Endothelial cell (in vitro differentiated cells): Measurements from ENCODE around the gene ATF4. TPM values are rescaled to one million over a fixed set of nuclear protein-coding genes. Genes with fewer than 3 reads are reported as not detected.

ENCODE experiments used
- DNase-seq: peaks from one replicate; pipeline ENCODE4 v3.0.0; 2021; ENCODE audit warnings: low spot score
- H3K27ac Mint-ChIP-seq: one replicate; pipeline ENCODE4 v1.8.0; 2021; ENCODE audit warnings: mixed read lengths, inconsistent platforms; ENCODE audit not compliant: unreplicated experiment
- H3K27me3 Mint-ChIP-seq: one replicate; pipeline ENCODE4 v1.8.0; 2021; ENCODE audit warnings: mild to moderate bottlenecking, moderate library complexity, mixed read lengths, inconsistent platforms; ENCODE audit not compliant: unreplicated experiment
- H3K36me3 Mint-ChIP-seq: one replicate; pipeline ENCODE4 v1.8.0; 2021; ENCODE audit warnings: mild to moderate bottlenecking, low read depth, mixed read lengths, inconsistent platforms; ENCODE audit not compliant: unreplicated experiment
- H3K4me1 Mint-ChIP-seq: one replicate; pipeline ENCODE4 v1.8.0; 2021; ENCODE audit warnings: mild to moderate bottlenecking, mixed read lengths, inconsistent platforms; ENCODE audit not compliant: unreplicated experiment
- H3K4me3 Mint-ChIP-seq: one replicate; pipeline ENCODE4 v1.8.0; 2021; ENCODE audit warnings: mild to moderate bottlenecking, mixed read lengths, inconsistent platforms; ENCODE audit not compliant: unreplicated experiment
- H3K9me3 Mint-ChIP-seq: one replicate; pipeline ENCODE4 v1.8.0; 2021; ENCODE audit warnings: mixed read lengths, inconsistent platforms; ENCODE audit not compliant: unreplicated experiment
- total RNA-seq: library from RNA; stranded (reverse); fragmentation: NEBNext Ultra II Directional; extraction: Animal tissue kit (Norgen Biotek cat#: 25700); gene quantifications from one replicate; pipeline ENCODE4 v1.2.1, GENCODE V29; 2021; ENCODE audit not compliant: unreplicated experiment
- TF ChIP-seq, protein P1 (sequence below): fragments of 200-600 bp; sonication (generic); IDR thresholded peaks from one replicate; pipeline ENCODE4 v1.5.0; 2021; ENCODE audit warnings: antibody characterized with exemption; ENCODE audit not compliant: unreplicated experiment

Gene ATF4
- total RNA-seq, 1 donor from 2014 or later: 312 TPM

DNA sequence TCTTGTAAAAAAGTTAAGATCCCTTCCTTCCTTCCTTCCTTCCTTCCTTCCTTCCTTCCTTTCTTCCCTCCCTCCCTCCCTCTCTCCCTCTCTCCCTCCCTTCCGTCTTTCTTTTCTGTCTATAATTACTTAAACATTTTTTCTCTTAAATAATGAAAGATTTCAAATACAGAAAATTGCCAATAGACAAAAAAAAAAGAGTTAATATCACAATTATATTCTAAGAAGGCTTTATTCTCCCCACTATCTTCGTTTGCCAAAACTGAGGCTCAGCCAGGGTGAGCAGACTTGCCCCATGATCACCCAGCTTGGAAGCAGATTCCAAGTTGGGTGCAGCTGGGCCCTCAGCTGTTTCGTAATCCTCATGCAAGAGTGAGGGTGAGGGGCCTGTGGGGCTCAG, 49.9 kb downstream of the ATF4 start:
- Mint-ChIP-seq H3K9me3 (no peaks in the 10 kb centered on the region), H3K4me1 (no peaks in the 10 kb centered on the region), H3K27me3 (peaks cover 10% of the 10 kb centered on the region), H3K27ac (no peak overlapping the region), H3K4me3 (no peak overlapping the region), H3K36me3 (peaks cover 6% of the 10 kb centered on the region)
- DNase-seq: no peak
- TF ChIP-seq, protein P1, sequence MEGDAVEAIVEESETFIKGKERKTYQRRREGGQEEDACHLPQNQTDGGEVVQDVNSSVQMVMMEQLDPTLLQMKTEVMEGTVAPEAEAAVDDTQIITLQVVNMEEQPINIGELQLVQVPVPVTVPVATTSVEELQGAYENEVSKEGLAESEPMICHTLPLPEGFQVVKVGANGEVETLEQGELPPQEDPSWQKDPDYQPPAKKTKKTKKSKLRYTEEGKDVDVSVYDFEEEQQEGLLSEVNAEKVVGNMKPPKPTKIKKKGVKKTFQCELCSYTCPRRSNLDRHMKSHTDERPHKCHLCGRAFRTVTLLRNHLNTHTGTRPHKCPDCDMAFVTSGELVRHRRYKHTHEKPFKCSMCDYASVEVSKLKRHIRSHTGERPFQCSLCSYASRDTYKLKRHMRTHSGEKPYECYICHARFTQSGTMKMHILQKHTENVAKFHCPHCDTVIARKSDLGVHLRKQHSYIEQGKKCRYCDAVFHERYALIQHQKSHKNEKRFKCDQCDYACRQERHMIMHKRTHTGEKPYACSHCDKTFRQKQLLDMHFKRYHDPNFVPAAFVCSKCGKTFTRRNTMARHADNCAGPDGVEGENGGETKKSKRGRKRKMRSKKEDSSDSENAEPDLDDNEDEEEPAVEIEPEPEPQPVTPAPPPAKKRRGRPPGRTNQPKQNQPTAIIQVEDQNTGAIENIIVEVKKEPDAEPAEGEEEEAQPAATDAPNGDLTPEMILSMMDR: no peak

DNA sequence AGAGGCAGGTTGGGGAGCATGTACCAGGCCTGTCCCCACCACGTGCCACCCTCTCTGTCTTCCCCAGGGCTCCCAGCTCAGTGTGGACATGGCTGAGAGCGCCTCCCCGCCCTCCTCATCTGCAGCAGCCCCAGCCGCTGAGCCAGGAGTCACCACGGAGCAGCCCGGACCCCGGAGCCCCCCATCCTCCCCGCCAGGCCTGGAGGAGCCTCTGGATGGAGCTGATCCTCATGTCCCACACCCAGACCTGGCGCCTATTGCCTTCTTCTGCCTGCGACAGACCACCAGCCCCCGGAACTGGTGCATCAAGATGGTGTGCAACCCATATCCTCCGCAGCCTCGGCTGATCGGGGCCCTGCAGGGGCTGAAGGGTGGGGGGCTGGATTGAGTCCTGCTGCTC, 50.3 kb downstream of the ATF4 start, which contains the start of gene CACNA1I:
TSS of gene CACNA1I (plus strand) at position 89 of the 400 bp plus-strand sequence. CDS start at position 89, 0 bp downstream.
- no peak for DNase-seq
- H3K27me3 Mint-ChIP-seq: peaks cover 9% of the 10 kb centered on the region
- H3K27ac Mint-ChIP-seq: no peak within 1 kb of the TSS
- H3K9me3 Mint-ChIP-seq: no peaks in the 10 kb centered on the region
- no peaks in the 10 kb centered on the region for H3K4me1 Mint-ChIP-seq
- TF ChIP-seq, protein P1: no peak
- peaks cover 2% of the 10 kb centered on the region for H3K36me3 Mint-ChIP-seq
- no peak within 1 kb of the TSS for H3K4me3 Mint-ChIP-seq

DNA sequence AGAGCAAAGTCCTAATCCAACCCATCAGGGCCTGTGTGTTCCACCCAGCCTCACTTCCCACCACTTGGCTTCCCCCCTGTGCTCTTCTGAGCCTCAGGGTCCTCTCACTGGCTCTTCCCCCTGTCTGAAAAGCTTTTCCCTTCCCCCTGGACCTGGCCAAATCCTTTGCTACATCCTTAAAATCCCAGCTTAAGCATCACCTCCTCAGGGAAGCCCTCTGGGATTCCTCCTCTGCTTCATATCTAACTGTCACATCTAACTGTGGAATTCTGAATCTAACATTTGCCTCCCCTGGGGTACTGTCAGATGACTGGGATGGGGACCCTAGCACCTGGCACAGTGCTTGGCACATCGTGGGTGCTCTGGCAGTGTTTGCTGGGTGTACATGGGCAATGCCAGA, 51.2 kb downstream of the ATF4 start:
- no peaks in the 10 kb centered on the region for H3K4me1 Mint-ChIP-seq
- TF ChIP-seq, protein P1: no peak
- H3K27ac Mint-ChIP-seq: no peak overlapping the region
- peaks cover 8% of the 10 kb centered on the region for H3K27me3 Mint-ChIP-seq
- H3K9me3 Mint-ChIP-seq: no peaks in the 10 kb centered on the region
- no peak for DNase-seq
- no peak overlapping the region for H3K4me3 Mint-ChIP-seq
- H3K36me3 Mint-ChIP-seq: no peaks in the 10 kb centered on the region

Other genes with a start within 250 kb of the ATF4 start
- gene RPL3, start 200.9 kb upstream of the ATF4 start, total RNA-seq: 2,149 TPM
- 2.9 TPM for gene SYNGR1, start 170.6 kb upstream of the ATF4 start, total RNA-seq
- 24.0 TPM for gene TAB1, start 120.8 kb upstream of the ATF4 start, total RNA-seq
- gene MGAT3, start 63.5 kb upstream of the ATF4 start, total RNA-seq: 0.87 TPM
- gene MIEF1, start 18.3 kb upstream of the ATF4 start, total RNA-seq: 29.2 TPM
- 57.7 TPM for gene RPS19BP1, start 12.2 kb downstream of the ATF4 start, total RNA-seq
- 0.10 TPM for gene CACNA1I, start 50.2 kb downstream of the ATF4 start, total RNA-seq